IPS DF 4.7 (cell line): ENCODE measurements around the gene UTS2R.
"Not testable (repeated sequence)": the region's sequence is repeated elsewhere in the genome, so short reads cannot be mapped to it uniquely, and the experiment has no call there.

Source experiments
- DNase-seq: peaks from one replicate; pipeline ENCODE4 v3.0.0-alpha.2; 2013; ENCODE audit warnings: low spot score; ENCODE audit errors: extremely low read depth

Gene UTS2R

DNA sequence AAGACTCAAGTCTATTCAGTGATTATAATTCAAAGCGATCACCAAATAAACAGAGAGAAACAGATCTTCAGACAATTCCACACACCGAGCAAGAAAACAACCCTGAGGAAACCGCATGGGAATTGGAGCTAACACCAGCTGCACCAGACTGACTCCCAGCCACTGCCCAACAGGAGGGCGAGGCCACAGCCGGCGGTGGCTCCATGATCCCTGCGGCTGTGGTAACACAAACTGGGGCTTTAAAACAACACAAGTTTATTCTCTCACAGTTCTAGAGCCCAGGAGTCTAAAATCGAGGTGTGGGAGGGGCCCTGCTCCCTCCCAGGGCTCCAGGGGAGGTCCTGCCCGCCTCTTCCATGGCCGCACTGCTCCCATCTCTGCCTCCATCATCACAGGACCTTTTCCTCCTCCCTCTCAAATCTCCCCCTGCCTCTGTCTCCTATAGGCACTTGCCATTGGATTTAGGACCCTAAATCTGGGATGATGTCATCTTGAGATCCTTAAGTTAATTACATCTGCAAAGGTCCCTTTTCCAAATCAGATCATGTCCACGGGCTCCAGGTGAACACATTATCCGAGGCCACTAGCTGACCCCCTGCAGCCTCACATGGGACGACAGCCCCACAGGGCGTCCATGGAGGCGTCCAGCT lies 36.8 kb downstream of the UTS2R start:
- DNase-seq, result no peak

DNA sequence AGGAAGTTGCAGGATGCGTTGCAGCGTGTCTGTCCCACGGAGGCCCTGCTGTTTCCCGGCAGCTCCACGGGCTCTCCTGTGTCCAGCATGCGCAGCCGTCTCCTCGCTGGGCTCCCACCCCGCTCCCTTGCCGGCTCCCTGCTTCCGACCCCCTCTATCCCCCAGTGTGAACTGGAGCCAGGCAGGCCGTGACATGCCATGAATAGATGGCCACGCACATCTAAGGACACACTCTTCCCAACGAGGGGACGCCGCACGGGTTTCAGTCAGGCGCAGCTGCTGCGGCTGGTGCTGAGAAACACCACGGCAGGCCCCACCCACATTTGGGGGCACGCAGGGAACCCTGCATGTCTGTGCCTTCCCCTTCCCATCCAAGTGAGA lies 37.4 kb downstream of the UTS2R start:
- no peak for DNase-seq

DNA sequence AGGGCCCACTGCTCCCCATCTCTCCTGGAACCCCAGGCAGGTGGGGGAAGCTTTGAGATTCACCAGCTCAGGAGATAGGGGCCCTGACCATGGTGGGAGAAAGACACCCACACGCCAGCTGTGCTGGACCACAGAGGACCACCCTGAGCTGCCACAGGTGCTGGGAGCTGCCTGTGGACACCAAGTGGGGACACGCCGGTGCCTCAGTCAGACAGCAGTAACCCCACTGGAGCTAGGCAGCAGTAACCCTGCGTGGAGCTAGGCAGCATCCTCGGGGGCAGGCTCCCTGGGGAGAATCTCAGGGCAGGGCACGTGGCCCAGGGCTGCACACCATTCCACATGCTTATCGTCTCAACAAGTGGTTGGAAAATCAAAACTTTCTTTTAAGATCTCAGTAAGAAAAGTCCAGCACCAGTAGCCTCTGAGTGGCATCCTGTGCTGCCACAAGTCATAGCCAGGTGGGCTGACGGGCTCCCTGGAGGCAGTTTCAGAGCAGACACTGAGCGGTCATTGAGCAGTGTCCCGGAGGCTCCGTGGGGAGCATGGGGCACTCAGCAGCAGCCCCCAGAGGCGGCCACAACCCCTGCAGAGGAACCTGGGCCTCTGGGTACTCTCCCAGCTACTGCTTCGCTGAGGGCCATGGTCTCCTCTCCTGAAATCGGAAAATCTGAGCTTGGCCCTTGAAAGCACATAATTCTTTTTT lies 38.6 kb downstream of the UTS2R start:
- DNase-seq, result no peak

DNA sequence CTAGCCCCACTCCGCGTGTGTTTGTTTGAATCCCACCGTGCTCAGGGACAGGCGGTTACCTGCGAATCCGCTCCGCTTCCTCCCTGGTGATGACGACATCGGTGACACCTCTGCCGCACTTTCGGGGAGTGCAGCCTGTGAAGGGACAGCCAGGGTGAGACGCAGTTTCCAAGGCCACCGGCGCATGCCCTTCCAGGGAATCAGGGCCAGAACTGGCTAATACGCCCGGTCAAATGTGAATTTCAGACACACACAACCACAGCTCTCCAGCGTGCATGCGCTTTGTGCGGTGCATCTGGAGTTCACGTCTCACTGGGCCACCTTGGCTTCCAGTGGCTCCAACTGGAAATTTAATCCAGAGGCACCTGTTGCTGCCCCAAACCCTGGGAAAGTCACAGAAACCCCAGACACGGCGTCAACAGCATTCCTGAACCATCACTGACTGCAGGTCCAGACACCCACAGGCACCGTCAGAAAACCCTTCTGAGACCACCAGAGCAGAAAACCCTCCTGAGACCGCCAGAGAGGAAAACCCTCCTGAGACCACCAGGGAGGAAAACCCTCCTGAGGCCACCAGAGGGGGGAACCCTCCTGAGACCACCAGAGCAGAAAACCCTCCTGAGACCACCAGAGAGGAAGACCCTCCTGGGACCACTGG lies 40.0 kb downstream of the UTS2R start:
- no peak for DNase-seq

DNA sequence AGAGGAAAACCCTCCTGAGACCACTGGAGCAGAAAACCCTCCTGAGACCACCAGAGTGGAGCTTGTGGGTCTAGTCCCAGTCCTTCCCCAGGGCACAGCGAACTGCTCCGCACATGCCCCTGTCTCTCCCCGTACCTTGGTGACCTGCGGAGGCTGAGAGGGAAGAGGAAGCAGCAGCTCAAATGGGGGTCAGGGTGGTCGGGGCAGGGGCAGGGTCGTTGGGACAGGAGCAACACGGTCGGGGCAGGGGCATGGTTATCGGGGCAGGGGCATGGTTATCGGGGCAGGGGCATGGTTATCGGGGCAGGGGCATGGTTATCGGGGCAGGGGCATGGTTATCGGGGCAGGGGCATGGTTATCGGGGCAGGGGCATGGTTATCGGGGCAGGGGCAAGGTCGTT lies 40.5 kb downstream of the UTS2R start:
- not testable (repeated sequence) for DNase-seq

DNA sequence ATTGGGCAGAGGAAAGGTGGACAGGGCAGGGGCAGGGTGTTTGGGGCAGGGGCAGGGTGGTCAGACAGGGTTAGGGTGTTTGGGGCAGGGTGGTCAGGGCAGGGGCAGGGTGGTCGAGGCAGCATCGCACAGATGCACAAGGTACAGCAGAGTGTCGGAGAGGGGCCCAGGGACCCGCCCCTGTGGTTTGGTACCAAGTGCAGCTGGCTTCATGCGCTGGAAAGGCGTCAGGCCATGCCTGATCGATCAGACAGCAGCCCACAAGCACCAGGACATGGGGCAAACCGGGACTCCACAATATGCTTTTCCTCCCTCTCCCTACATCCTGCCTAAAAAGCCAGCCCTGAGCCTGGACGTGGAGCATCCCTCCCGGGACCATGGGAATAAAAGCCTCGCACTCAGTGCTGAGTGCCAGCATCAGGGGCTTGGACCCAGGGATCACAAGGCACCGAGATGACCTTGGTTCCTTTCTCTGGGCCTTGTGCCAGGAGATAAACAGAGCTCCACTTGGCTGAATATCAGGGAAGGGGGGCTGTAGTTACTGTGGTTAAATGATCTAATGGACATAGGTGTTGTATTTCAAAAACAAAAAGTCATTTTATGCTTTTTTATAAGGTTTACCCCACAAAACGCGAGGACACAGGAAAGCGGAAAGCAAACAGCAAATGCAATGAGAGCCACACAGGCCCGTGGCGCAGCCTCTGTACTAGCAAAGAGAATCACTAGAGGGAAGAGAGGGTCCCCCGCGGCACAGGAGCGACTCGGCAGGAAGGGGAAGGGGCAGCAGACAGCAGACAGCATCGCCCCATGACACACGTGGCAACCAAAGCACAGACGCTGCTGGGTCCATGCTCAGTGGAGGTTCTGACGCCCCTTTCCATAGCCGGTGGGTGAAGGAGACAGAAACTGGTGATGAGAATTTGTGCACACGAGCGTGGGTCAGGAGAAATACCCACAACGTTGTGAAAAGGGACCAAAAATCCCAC lies 41.3 kb downstream of the UTS2R start:
- DNase-seq, result no peak

DNA sequence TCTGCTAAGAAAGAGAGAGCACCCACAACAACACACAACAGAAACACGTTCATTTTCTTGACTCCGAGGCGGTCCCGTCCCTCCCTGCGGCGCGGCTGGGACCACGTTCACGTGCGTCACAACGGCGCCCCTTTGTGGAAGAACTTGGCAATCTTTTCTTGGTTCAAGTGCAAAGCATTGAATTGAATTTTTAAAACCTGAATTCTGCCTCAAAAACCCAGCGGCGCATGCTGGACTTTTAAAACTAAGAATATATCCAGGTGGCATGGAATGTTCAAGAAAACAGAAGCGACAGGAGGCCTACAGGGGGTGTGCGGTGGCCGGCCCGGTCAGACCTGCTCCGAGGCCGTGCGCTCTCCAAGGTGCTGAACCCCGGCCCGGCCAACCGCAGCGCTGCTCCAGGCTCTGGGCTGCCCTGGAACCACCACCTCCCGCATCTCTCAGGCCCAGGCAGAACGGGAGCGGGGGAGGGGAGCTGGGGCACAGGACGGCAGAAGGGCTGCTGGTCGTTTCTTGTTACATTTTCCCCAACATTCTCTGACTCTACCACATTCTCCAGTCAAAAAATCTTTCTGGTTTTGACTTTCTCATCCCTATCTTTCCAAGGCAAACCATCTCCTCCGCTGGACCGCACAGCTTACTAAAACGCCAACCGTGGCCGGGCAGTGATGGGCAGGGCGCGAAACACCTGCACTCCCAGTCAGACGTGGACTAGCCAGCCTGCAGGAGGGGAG lies 43.1 kb downstream of the UTS2R start:
- peak; percentile 3 for DNase-seq

DNA sequence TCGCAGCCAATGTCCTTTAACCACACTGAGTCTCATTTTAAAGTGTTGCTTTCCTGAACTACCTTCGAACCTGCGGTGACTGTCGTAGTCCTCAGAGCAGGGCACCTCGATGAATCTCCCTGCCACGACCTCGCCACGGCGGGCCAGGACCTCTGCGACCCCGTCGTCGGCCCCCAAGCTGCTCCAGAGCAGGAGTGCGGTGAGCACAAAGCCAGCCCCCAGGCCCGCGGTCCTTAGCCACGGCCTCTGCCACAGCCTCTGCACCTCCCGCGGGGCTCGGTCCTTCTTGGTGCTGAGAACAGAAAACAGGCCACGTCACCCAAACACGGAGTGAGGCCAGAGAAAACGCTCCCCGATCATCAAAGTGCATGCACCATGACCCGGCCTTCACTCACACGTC lies 43.8 kb downstream of the UTS2R start:
- no peak for DNase-seq

DNA sequence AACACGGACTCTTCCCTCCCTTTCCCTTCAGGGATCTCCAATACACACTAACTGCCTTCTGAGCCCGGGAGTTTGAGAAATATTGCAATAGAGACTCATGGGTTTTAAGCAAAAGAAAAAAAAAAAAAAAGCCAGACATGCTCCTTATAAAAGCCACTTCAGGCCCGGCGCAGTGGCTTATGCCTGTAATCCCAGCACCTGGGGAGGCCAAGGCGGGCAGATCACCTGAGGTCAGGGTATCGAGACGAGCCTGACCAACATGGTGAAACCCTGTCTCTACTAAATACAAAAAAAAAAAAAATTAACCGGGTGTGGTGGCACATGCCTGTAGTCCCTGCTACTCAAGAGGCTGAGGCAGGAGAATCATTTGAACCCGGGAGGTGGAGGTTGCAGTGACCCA lies 44.2 kb downstream of the UTS2R start:
- DNase-seq, result no peak

DNA sequence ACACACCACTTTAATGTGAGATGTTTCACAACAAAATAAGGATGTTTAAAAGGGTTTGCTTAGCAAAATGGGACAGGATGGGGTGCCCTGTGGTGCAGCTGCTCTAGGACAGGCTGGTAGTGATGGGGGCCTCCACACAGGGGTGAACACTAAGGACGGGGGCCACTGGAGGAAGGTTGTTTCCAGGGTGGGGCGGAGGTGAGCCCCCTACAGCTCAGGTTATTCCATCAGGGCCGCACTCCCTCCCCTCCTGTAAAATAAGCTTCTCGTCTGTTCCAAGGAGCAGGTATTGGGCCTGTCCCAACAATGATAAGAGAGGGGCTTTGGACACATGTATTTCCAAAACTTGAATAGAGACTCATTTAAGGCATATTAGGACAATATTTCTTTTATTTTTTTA lies 44.7 kb downstream of the UTS2R start:
- DNase-seq, result no peak

DNA sequence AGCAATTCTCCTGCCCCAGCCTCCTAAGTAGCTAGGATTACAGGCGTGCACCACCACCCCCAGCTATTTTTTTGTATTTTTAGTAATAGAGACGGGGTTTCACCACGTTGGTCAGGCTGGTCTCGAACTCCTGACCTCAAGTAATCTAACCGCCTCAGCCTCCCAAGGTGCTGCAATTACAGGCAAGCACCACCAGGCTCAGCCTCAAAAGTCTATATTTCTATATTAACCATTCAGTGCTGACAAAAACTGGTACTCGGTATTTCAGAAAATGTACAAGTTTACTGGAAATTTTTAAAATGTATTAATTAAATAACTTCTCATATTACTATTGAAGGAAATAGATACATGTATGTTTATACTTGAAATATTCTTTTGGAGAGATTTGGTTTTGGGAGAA lies 45.2 kb downstream of the UTS2R start:
- no peak for DNase-seq

DNA sequence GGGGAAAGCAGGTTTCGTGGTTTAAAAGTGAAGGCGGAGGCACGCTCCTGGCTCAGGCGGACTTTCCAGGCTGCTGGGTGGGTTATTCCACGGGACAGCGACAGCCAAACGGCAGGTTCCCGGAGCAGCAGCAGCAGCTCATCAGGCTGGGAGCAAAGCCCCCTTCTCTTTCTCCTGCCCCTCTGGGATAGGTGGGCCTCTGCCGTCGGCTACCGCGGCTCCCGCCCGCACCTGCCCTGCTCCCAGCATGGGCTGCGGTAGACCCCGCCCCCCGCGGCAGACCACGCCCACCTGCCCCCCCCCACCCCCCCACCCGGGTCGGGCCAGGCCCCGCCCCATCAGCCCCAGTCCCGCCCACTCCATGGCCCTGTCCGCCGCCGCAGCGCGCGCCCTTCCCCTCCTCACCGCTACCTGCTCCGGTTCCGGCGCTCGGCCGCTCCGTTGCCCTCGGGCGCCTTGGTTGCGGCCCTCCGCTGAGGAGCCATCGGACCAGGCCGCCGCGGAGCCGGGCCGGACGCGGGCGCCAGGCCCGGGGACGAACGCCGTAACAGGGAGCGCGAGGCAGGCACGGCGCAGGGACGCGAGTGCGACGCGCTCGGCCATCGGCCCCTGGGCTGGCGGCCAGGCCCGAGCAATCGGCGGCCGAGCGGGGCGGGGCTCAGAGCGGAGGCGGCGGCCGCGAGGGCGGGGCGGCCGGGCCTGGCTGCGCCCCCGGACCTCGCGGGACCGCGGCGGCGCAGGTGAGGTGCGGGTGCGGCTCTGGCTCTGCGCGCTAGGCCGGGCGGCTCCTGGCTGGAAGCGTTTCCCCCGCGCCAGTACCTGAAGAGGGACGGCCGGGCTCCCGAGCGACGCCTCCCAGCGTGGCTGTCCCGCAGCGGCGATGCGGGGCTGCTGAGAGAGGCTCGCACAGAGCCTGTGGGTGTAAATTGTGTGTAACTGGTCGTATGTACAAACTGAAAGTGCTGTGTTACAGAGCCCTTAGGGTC lies 46.7 kb downstream of the UTS2R start, which contains the start of the genes HEXD and OGFOD3:
HEXD (plus strand) TSS at position 347 of the 986 bp plus-strand sequence. CDS start 1,453 bp downstream, outside the sequence.
OGFOD3 (minus strand) TSS at position 586 of the 986 bp plus-strand sequence; CDS start at position 485, 101 bp downstream.
- no peak for DNase-seq

DNA sequence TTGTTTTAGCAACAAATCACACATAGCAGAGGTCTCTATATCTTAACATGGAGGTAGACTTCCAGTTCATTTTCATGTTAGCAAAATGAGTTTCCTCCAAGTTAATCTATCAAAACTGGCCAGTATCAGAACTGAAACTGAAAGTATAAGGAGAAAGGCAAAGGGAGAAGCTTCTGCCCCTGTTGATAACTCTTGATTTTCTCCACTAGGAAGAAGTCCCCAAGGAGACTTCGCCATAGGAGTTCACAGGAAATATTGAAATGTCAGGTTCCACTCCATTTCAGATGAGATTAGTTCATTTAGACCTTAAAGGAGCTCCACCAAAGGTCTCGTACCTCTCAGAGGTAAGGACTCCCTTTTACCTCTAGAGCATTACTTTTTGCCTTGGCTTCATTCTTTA lies 48.0 kb downstream of the UTS2R start:
- no peak for DNase-seq

DNA sequence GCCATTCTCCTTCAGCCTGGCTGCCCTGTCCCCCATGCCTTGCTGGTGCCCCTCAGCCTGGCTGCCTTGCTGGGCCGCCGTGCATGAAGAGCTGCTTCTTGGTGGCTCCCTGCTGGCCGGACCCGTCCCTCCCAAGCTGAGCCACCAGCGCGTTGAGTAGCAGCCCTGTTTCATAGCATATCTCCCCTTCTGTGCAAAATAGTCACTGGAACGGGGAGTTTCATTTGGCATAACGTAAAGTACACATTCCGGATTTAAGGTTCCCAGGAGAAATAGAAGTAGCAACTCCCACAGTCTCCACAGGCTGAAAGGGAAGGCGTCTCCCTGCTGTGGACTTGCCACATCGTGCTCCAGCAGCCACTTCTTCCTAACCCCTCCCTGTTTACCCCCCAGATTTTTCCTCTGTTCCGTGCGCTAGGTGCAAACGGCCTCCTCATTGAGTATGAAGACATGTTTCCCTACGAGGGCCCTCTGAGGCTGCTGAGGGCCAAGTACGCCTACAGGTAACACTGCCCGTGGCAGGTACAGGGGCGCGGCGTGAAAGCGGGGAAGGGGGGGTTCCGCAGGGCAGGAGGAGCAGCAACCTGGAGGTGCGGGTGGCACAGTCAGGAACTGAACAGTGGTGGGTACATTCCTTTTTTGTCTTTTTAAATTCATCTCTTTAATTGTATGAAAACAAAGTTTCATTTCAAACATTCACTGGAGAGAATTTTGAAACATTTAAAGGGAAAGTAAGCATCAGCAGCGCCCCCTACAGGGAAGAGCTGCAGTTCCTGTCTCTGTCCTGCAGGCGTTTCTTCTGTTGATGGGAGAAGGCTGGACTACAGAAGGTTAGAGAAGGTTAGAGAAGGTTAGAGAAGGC lies 52.7 kb downstream of the UTS2R start:
- no peak for DNase-seq

DNA sequence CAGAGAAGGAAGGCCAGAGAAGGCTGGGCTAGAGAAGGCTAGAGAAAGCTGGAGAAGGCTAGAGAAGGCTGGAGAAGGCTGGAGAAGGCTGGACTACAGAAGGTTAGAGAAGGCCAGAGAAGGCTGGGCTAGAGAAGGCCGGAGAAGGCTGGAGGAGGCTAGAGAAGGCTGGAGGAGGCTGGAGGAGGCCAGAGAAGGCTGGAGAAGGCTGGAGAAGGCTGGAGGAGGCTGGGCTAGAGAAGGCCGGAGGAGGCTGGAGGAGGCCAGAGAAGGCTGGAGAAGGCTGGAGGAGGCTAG lies 53.2 kb downstream of the UTS2R start:
- DNase-seq, result no peak
